HG03039 (cell line): Measurements from ENCODE around the gene EIPR1.

Source experiments
- ATAC-seq: cut with Tn5 transposase; IDR thresholded peaks from one replicate; pipeline ENCODE4 v1.9.1; 2021; ENCODE audit warnings: mild to moderate bottlenecking, moderate library complexity; ENCODE audit not compliant: unreplicated experiment

EIPR1 gene

DNA sequence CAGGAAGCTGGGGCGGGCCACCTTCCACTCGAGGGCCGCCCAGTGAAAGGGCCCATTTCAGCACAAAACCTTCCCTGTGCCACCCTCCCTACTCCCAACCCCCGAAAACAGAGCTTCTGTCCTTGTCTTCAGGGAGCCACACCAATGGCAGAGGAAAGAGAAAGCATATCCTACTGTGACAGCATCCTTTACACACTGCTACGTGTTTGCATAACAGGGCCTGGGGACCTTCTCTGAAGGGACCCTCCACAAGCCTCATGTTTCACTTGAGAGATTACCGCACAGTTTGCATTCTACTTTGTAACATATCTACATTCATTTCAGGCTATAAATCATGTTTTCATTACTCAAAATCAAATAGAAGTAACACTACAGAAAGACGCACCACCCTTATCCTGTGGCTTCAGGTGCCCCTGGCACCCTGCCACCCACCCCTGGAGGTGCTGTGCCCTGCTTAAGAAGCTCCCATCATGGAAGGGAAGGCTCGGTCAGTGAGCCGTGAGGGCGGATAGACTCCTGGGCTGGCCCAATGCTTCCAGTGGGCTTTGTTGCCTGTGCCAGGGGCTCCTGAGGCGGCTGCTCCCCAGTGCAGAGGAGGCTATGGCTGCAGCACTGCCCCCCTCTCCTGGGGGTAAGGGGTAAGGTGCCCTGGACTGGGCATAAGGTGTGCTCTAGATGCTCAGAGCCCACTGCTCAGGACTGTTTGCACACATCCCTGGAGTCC, 52.0 kb downstream of the EIPR1 start:
- no peak for ATAC-seq

DNA sequence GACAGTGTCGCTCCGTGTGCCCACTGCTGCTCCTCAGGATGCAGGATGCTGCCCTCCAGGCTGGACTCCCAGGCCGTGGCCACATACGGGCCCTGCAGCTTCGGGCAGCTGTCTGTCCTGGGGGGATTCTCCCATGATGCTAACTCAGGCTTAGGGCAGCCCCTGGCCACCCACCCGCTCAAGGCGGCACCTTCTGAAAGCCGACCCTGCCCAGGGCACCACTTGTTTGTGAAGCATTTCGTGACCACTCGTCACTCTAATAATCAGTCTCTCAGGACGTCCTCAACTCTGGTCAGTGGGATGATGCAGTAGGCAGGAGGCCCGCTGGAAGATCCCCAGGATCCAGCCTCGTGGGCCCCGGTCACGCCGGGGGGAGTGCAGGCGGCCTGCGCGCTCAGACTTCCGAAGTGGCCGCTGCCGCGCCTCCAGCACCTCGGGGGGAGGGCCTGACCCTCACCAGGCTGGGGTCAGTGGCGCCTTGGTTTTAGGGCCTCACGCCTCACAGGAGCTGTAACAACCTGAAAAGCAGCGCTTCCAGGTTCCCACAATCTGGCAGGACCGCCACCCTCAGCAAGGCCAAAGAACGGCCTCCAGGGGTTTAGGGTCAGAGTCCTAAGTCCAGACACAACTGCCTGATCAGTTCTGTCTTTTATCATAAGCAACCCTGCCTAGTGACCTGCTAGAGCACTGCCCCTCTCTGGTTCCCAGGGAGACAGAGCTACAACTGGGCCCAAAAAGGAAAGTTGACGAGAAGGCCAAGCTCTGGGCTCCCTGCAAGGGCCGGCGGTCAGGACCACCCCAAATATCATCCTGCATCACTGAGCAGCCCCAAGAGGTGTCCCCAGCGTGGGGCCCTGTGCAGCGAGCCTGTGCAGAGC, 53.0 kb downstream of the EIPR1 start:
- no peak for ATAC-seq

DNA sequence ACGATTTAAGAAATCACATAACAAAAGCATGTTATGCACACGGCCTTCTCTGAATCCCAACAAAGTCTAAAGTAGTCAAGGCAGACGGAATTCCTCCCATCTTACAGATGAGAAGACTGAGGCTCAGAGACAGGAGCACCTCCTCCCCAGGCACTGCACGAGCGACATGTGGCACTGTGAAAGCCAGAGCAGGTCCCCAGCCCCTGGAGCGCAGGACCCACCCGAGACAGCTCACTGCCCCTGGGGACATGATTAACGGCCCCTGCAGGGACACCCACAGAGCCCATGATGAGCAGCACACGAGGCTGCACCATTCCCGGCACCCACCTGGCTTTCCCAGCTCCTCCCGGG, 53.6 kb downstream of the EIPR1 start:
- no peak for ATAC-seq

DNA sequence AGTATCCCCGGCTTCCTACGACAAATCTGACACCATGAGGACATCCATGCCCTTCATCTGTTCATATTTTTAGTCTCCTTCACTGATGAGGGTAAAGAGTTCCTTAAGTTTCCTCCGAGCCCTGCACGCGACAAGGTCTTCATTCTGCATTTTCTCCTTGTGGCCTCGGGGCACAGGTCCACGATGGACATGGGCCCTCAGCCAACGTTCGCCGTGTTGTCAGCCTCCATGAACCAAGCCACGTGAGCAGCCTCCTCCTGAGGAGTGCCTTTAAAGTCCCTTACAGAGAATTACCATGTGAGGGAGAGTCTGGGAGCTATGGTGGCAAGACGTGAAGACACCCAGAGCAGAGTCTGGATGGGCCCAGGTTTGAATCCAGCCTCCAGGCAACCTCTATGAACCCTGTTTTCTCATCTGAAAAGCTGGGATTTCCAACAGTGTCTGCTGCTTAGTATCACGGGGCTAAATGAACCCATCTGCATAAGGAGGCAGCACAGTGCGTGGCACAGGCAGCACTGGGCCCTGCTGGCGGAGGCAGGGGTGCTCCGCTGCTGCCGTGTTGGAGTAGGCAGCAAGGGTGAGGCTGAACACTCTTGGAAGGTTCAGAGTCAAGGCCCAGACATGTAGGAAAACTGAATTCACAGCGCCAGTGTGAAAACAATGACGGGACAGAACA, 54.1 kb downstream of the EIPR1 start:
- no peak for ATAC-seq

DNA sequence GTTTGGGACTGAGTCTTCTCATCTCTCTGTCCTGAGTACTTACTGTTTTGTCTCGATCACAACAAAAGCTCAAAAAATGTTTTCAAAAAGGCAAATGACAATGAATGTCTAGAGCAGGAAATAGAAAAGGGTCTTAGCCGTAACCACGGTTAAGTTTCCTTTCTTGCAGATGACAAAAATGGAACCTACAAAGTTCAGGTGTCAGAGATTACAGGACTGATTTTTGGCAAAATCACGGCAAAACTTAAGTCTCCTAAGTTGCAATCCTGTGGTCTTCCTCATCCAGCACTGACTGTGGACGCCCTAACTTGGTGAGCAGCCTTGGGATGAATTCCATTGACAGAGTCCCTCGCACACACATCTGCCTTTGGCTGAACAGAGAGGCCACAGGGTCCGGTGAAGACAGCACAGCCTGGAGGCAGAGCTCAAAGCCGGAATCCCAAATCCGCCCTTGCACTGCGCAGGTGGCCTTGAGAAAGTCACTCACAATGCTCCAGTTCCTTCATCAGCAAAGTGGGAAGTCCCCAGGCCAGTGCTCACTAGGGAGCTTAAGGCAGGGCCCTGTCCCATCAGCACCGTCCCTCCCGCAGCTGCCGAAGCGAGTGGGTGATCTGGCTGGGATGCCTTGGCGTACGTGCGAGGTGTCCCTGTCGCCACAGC, 55.2 kb downstream of the EIPR1 start:
- ATAC-seq, result no peak

DNA sequence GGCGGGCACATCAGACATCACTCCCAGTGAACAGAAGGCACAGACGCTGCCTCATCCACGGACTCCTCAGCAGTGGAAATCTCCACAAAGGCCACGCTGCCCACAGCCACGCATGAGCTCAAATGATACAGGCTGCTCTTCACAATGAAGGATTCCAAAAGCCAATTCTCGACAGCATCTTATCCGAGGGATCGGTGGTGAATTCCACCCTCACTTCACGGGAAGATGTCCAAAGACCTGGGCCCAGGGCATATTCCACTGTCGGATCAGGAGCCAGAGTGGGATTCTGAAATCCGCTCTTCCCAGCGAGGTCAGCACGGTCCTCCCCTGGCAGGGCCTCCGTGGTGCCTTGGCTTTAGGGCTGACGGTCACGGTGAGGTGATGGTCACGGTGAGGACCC, 55.8 kb downstream of the EIPR1 start:
- ATAC-seq, result no peak

DNA sequence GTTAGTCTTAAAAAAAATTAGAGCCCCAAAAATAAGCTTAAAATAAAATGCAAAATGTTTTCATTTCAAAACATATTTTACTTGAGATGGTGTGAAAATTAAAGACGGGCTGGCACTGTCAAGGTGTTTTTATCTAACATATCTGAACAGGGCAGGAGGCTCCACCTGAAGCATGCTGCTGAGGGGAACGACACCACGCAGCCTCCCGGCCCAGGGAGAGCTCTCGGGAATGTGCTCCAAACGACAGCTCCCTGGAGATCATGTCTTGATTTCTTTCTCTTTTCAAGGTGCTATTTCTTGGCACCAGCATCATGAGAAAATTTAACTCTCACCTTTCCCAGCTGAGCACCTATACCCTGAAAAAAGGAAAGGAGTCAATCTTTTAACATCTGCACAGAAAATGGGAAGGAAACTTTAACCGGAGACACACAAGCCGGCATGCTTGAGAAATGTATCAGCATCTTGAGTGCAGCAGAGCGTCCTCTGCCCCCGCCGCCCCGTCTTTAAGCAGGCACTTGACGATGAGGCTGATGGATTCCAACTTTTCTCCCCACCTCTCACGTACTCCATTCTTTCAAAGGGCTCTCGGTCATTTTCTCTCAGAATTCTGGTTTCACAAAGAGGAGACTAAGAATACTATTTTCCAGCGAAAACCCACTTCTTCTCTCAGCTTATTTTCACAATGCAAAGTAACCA, 56.6 kb downstream of the EIPR1 start:
- ATAC-seq, result no peak

DNA sequence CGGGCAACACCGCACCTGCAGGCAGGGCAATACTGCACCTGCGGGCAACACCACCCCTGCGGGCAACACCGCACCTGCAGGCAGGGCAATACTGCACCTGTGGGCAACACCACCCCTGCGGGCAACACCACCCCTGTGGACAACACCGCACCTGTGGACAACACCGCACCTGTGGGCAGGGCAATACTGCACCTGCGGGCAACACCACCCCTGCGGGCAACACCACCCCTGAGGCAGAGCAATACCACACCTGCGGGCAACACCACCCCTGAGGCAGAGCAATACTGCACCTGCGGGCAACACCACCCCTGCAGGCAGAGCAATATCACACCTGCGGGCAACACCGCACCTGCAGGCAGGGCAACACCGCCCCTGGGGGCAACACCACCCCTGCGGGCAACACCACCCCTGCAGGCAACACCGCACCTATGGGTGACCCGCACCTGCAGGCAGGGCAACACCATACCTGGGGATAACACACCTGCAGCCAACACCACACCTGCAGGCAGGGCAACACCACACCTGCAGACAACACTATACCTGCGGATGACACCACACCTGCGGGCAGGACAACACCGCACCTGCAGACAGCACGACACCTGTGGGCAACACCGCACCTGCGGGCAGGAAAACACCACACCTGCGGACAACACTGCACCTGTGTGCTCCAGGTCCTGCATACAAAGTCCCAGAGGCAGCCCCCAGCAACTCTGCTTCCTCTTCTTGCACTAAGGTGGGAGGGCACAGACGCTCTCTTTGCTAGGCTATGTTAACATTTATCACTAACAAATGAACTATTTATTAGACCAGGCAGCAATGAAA, 57.7 kb downstream of the EIPR1 start:
- ATAC-seq, result no peak

DNA sequence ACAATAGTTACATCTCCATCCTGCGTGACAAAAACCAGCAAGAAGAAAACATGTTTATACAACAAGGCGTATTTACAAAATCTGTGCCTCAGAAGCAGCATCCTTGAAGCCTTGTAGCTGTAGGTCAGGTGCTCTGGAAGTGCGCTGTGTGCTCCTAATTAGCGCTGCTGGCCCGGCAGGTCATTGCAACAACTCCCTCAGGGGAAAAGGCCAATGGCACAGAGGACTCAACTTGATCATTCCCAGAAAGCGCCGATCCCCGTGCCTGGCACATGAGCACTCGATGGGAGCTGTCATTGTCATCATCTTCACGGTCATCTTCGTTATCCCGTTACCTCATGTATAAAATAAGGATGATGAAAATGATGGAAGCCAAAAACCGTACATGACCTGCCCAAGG, 58.5 kb downstream of the EIPR1 start:
- no peak for ATAC-seq

DNA sequence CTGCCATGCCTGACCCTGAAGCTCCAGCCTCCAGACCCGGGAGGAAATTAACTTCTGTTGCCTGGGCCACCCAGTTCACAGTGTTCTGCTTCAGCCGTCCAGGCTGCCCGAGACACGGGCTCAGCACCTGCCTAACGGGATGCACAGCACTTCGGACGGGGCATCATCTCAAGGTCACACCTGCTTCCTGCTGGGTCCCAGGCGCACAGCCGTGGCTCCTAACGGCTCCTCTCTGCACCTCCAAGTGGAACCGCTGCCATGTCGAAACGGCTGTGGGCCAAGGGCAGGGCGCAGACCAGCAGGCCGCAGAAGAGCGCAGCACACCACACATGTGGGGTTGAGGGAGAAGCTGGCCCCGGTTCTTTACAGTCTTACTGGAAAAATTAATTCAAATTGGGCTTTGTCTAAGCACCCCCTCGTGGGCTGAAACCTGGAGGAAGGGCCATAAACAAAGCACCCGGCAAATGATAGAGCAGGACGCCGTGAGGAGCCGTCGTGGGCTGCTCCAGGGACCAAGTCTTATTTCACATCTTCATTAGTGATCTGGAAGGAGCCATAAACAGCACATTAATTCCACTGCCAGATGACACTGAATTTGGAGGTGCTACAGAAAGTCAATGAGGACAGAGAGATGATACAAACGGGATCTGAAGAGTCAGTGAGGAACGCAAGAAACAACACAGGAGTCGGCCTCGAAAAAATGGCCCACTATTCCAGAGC, 59.6 kb downstream of the EIPR1 start:
- no peak for ATAC-seq

DNA sequence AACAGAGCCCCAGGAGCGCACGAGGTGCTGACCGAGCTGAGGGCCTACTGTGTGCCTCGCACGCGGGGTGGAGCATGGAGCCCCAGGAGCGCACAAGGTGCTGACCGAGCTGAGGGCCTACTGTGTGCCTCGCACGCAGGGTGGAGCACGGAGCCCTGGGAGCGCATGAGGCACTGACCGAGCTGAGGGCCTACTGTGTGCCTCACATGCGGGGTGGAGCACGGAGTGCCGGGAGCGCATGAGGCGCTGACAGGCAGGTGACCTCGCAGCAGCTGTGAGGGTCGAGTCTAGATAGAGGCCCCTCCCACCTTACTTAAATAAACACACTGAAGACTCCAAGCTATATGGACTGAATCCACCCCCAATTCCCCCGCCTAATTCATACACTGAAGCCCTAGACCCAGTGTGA, 60.3 kb downstream of the EIPR1 start:
- no peak for ATAC-seq

DNA sequence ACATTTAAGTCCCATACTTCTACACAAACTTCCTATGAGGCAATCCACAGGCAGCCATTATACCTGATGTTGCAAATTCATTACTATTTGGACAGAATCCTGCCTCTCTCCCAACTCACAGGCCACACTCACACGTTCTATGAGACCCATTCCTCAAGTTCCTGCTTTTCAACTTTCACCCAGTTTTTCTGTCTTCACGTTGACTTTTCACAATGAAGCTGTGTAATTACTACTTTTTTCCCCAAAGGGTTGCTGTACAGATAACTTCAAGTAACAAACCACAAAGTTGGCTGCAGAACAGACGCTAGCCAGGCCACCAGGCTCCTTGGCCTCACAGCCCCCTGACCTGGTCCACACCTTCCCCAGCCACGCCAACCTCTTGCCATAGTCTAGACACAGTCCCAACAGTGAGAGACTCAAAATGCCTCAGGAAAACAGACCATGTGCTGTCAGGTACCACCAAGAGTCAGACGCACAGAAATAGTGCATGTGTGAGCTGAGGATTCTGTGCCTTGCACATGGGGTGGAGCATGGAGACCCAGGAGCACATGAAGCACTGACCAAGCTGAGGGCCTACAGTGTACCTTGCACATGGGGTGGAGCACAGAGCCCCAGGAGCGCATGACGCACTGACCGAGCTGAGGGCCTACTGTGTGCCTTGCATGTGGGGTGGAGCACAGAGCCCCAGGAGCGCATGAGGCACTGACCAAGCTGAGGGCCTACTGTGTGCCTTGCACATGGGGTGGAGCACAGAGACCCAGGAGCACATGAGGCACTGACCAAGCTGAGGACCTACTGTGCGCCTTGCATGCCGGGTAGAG, 61.0 kb downstream of the EIPR1 start:
- ATAC-seq, result no peak

DNA sequence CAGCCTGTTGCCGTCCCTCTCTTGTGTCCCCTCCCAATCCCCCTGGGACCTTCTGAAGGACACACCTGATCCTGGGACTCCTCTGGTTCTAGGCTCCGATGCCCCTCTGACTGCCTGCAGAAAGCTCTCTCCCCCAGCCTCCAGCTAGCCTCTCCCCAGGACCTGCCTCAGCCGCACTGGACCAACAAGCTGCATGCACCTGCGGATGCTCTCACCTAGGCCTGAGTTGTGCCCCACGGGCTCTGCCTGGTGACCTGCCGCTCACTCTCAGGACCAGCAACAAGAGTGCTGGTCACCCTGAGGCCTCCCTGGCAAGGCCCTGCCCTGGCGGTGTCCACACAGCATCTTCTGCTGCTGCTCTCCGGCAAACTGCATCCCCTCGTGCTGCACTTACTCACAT, 63.0 kb downstream of the EIPR1 start:
- no peak for ATAC-seq

DNA sequence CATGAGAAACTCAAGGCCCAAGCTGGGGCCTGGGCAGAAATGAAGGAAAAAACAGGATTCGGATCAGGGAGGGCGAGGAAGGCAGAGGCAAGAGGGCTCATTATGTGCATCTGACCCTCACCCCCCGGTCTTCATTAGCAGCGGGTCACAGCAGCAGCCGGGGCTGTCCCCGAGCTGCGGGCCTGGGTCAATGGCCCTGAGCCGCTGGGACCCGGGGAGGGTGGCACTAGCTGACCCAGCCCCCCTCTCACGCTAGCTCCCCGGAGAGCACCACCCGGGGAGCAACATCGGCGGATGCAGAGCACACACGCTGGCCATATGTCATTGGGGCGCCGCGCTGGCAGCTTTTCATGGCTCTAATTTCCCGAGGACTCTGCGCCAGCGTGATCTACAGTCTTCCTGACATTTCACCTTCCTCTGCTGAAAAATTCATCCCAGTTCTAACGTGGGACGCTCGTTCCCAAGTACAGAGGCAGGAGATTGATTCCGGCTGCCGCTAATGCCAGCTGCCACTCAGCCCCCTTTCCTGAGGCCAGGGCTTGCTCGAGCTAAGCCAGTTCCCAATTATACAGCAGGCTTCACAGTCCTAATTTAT, 63.7 kb downstream of the EIPR1 start:
- no peak for ATAC-seq

DNA sequence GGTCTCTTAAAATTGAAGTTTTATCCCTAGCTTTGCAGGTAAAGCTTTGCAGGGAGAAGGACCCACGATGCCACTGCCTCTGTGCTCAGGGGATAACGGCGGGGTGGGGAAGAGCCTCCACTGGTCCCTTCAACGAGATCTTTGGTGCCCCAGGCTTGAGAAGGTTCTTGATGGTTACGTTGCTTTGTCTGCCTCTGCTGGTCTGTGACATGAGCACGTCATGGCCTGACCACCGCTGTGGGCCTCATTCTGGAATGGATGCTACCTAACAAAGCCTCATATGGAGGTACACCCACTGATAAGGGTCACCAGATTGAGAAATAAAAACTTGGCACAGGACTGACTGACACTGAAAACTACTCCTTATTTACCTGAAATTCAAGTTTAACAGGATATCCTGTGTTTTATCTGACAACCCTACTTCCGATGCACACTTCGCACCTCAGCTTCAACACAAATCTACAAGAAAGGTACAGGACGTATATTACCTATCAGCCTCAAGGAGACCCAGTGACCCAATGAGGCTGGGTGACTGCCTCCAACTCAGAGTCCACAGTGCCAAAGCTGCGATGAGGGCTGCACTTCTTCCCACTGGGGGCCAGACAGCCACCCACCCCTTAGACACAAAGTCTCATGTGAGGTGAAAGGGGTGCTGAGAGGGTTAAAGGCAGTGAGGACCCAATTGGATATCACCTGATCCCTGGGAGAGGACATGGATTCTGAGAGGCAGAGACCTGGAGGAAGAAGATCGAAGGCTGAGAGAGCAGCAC, 64.9 kb downstream of the EIPR1 start:
- ATAC-seq, result no peak

DNA sequence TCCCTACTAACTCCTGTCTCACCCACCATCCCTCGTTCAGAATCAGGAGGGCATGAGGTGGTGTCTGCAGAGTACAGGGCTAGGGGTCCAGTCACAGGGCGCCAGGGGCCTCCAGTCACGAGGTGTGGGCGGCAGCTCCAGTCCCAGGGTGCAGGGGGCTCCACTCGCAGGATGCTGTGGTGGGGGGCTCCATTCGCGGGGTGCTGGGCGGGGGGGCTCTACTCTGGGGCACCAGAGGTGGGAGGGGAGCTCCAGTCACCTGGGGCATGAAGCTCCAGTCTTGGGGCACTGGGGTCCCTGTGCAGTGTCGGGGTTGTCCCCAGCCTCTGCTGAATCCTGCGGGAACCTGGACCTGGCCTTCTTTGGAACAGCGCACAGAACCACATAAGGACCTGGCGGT, 66.0 kb downstream of the EIPR1 start:
- ATAC-seq, result no peak
